GM13976 (cell line): ENCODE measurements around the gene SOD3.

Source experiments
- DNase-seq: peaks from one replicate; pipeline ENCODE4 v3.0.0; 2012; ENCODE audit warnings: low spot score
- in situ Hi-C: fragments of 300-500 bp; cut with MboI; formaldehyde crosslinking; loops from one replicate; pipeline ENCODE4 v1.12.0; 2022; ENCODE audit warnings: low sequenced_read_pairs, mixed read lengths, inconsistent platforms; ENCODE audit not compliant: unreplicated experiment
- TF ChIP-seq, protein P1 (sequence below): IDR thresholded peaks from 2 replicates; pipeline ENCODE4 v1.5.1; 2012; ENCODE audit warnings: borderline replicate concordance, mild to moderate bottlenecking; ENCODE audit not compliant: insufficient read depth; ENCODE audit errors: extremely low read depth, missing control alignments, control extremely low read depth

Gene SOD3

DNA sequence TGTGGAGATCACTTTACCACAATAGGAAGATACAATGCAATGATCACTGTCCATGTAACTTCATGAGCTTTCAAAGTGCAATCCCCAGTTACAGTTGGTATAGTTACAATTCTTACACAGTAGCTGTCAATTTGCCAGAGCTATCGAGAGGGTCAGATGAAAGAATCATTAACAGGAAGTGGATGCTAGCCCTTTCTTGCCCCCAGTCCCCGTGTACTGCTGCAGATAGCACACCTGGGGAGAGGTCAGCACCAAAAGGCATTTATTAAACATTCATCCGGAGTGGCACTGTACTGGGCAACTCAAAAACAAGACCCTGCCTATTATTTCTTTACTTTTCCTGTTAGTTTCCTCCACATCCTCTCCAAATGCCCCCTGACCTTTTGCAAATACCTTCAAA lies 47.7 kb downstream of the SOD3 start:
- in situ Hi-C loops: no loop called here

DNA sequence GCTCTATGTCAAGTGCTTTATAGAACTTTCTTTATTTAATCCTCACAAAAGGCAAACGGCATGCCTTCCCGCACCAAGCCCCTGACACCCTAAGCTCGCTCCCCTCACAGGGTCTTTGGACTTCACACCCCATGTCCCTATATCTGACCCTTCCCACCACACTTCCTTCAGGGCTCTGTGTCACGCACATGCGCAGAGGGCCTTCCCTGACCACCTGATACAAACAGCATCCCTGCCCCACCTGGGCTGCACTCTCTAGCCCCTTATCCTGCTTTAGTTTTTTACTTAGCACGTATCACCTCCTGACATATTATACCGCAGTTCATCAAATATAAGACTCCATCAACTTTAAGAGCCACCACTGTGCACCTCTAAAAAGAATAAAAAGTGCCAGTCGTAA lies 49.8 kb downstream of the SOD3 start:
- no peak for DNase-seq
- in situ Hi-C loops: no loop called here
- TF ChIP-seq, protein P1, sequence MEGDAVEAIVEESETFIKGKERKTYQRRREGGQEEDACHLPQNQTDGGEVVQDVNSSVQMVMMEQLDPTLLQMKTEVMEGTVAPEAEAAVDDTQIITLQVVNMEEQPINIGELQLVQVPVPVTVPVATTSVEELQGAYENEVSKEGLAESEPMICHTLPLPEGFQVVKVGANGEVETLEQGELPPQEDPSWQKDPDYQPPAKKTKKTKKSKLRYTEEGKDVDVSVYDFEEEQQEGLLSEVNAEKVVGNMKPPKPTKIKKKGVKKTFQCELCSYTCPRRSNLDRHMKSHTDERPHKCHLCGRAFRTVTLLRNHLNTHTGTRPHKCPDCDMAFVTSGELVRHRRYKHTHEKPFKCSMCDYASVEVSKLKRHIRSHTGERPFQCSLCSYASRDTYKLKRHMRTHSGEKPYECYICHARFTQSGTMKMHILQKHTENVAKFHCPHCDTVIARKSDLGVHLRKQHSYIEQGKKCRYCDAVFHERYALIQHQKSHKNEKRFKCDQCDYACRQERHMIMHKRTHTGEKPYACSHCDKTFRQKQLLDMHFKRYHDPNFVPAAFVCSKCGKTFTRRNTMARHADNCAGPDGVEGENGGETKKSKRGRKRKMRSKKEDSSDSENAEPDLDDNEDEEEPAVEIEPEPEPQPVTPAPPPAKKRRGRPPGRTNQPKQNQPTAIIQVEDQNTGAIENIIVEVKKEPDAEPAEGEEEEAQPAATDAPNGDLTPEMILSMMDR: no peak

More for the DNA sequence above, 47.7 kb downstream of the SOD3 start:
- TF ChIP-seq, protein P1: no peak
- DNase-seq: no peak

DNA sequence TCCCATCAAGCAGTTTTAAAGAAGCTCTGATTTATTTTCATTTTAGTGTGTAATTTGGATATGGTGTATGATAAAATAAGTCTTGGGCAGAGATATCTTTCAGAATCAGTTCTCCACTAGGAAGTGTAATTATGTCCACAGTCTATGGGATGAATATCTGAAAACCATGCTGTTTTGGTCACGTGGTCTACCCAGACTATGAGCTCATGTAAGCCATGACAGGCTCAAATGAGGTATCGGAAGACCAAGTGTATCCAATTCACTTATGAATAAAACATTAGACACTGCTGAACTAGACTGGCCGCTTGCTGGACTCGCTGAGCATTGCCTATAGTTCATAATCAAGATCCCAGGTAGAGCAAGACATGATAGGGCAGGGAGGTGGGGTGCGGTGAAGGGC lies 50.5 kb downstream of the SOD3 start:
- no peak for DNase-seq
- TF ChIP-seq, protein P1: no peak
- in situ Hi-C loops: no loop called here

DNA sequence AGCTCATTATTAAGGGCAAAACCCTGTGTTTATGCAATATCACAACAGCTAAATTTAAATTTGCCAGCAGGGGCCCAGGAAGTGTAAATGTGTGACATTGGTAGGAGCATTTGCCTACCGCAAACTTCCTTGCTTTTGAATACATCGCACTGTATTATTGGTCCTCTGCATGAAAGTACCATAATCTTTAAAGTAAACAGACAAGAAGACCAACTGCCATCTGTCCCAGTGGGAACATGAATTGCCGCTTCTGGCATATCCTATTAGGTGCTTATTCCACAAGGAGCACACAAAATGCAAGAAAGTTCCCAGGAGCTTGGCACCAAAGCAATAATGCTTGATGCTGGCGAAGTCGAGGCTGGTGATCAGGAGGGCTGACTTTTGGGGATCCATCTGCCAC lies 51.3 kb downstream of the SOD3 start:
- in situ Hi-C loops: no loop called here
- DNase-seq: no peak

DNA sequence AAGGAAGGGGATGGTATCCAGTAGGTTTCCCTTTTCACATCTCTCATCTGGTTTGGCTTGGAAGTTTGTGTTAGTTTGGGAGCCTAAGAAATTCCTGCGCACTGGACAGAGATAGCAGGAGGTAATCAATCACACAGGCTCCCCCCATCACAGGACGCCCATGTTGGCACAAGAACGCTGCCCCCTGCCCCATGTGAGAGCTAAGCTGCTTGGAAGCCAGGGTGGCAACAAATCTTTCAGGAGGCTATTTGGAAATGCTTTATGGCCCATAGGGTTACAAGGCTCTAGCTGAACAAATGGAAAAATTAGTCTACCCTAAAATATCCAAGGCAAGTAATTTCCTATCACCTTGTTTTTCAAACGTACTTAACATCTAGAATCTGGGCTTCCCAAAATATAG lies 54.0 kb downstream of the SOD3 start:
- TF ChIP-seq, protein P1: no peak
- in situ Hi-C loops: no loop called here
- DNase-seq: no peak

More for the DNA sequence above, 51.3 kb downstream of the SOD3 start:
- TF ChIP-seq, protein P1: no peak

DNA sequence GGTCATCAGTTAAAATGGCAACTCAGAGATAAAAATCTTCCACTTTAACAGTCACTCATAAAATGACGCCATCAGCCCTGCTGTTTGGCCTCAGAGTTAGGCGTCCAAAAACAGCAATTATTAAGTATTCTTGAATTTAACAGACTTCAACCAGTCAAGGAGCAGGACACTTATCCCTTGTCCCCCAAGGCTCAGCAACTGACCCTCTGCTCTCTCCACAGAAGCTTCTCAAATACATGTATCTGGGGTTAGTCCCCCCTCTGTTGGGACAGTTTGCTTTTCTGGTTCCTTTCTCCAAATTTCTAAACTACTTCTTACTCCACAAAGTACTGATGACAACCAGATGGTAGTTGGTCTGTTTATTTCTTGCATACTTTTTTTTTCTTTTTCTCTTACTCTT lies 54.4 kb downstream of the SOD3 start:
- DNase-seq: no peak
- in situ Hi-C loops: no loop called here
- TF ChIP-seq, protein P1: no peak
